Measurements from ENCODE around the gene ABCA12. TPM values are rescaled to one million over a fixed set of nuclear protein-coding genes. Genes with fewer than 3 reads are reported as not detected.
A peak's percentile ranks its signal among the peaks of the same experiment; 100 is the strongest.
"Not testable (repeated sequence)": the region's sequence is repeated elsewhere in the genome, so short reads cannot be mapped to it uniquely, and the experiment has no call there.

Gene ABCA12
- total RNA-seq, 2 donors from 2014 or later, result 0.68 to 1.1 TPM

- WGBS, result 59% methylated on average over 4 of the region's 4 CpGs
- H3K27ac ChIP-seq, result no peak overlapping the region
- H3K4me3 ChIP-seq, result no peak overlapping the region
- no peaks in the 10 kb centered on the region for H3K4me1 ChIP-seq (replicated peaks)
- peak; percentile 17 for DNase-seq (ENCODE audit: low spot score)
- no peaks in the 10 kb centered on the region for H3K27me3 ChIP-seq (replicated peaks; ENCODE audit: insufficient read depth)
- TF ChIP-seq CTCF (IDR thresholded peaks at IDR 0.05) (no peak), POLR2AphosphoS5 (IDR thresholded peaks at IDR 0.05) (no peak), POLR2A (IDR thresholded peaks at IDR 0.05) (no peak)
- no peaks in the 10 kb centered on the region for H3K36me3 ChIP-seq
- intact Hi-C loops (cut with DNase I), result no loop called here
- no peaks in the 10 kb centered on the region for H3K9me3 ChIP-seq
Measured at GRCh38 chr2:215171796-215172195, 33.4 kb upstream of the ABCA12 start.

GRCh38 chr2:215171151-215171550 lies 32.7 kb upstream of the ABCA12 start:
- intact Hi-C loops (cut with DNase I), result no loop called here
- Histone ChIP-seq H3K36me3 (no peaks in the 10 kb centered on the region), H3K4me3 (no peak overlapping the region), H3K27ac (no peak overlapping the region), H3K27me3 (replicated peaks; ENCODE audit: insufficient read depth) (no peaks in the 10 kb centered on the region), H3K9me3 (no peaks in the 10 kb centered on the region), H3K4me1 (replicated peaks) (no peaks in the 10 kb centered on the region)
- TF ChIP-seq POLR2AphosphoS5 (IDR thresholded peaks at IDR 0.05) (no peak), POLR2A (IDR thresholded peaks at IDR 0.05) (no peak), CTCF (IDR thresholded peaks at IDR 0.05) (no peak)
- DNase-seq (ENCODE audit: low spot score), result no peak
- WGBS, result 17% methylated on average over 3 of the region's 3 CpGs

- intact Hi-C loops (cut with DNase I); H3K4me1 ChIP-seq (replicated peaks); H3K9me3 ChIP-seq; H3K27me3 ChIP-seq (replicated peaks; ENCODE audit: insufficient read depth); DNase-seq (ENCODE audit: low spot score); H3K36me3 ChIP-seq; H3K4me3 ChIP-seq; H3K27ac ChIP-seq: not testable (repeated sequence)
- TF ChIP-seq POLR2AphosphoS5 (IDR thresholded peaks at IDR 0.05), result peak; percentile 34
- 18% methylated on average over 2 of the region's 2 CpGs for WGBS
Measured at GRCh38 chr2:215166505-215166904, 28.1 kb upstream of the ABCA12 start.

GRCh38 chr2:215163319-215163718 lies 24.9 kb upstream of the ABCA12 start:
- H3K36me3 ChIP-seq; H3K9me3 ChIP-seq; intact Hi-C loops (cut with DNase I); H3K27me3 ChIP-seq (replicated peaks; ENCODE audit: insufficient read depth); H3K4me3 ChIP-seq; DNase-seq (ENCODE audit: low spot score); H3K27ac ChIP-seq; H3K4me1 ChIP-seq (replicated peaks): not testable (repeated sequence)
- 94% methylated on average over 26 of the region's 31 CpGs for WGBS

GRCh38 chr2:215161301-215161829 lies 22.9 kb upstream of the ABCA12 start:
- TF ChIP-seq POLR2A (IDR thresholded peaks at IDR 0.05), result no peak
- no peak for TF ChIP-seq POLR2AphosphoS5 (IDR thresholded peaks at IDR 0.05)
- TF ChIP-seq CTCF (IDR thresholded peaks at IDR 0.05), result no peak
- 83% methylated on average over 8 of the region's 8 CpGs for WGBS

GRCh38 chr2:215160081-215160480 lies 21.7 kb upstream of the ABCA12 start:
- no peak for TF ChIP-seq CTCF (IDR thresholded peaks at IDR 0.05)
- TF ChIP-seq POLR2A (IDR thresholded peaks at IDR 0.05), result no peak
- no peak for TF ChIP-seq POLR2AphosphoS5 (IDR thresholded peaks at IDR 0.05)
- 88% methylated on average over 1 of the region's 1 CpG for WGBS
- H3K4me3 ChIP-seq, result no peak overlapping the region
- no peaks in the 10 kb centered on the region for H3K36me3 ChIP-seq
- DNase-seq (ENCODE audit: low spot score), result no peak
- intact Hi-C loops (cut with DNase I), result no loop called here
- H3K27me3 ChIP-seq (replicated peaks; ENCODE audit: insufficient read depth), result no peaks in the 10 kb centered on the region
- H3K9me3 ChIP-seq, result no peaks in the 10 kb centered on the region
- H3K4me1 ChIP-seq (replicated peaks), result no peaks in the 10 kb centered on the region
- no peak overlapping the region for H3K27ac ChIP-seq

More at GRCh38 chr2:215161301-215161829, 22.9 kb upstream of the ABCA12 start:
- Histone ChIP-seq H3K36me3 (no peaks in the 10 kb centered on the region), H3K27me3 (replicated peaks; ENCODE audit: insufficient read depth) (no peaks in the 10 kb centered on the region), H3K4me3 (no peak overlapping the region), H3K4me1 (replicated peaks) (no peaks in the 10 kb centered on the region), H3K9me3 (no peaks in the 10 kb centered on the region), H3K27ac (no peak overlapping the region)
- DNase-seq (ENCODE audit: low spot score), result no peak
- intact Hi-C loops (cut with DNase I), result no loop called here
